H1 (cell line): Measurements from ENCODE around the gene IGSF9. TPM values are rescaled to one million over a fixed set of nuclear protein-coding genes. Genes with fewer than 3 reads are reported as not detected.

ENCODE experiments used
- RXRA ChIP-seq: IDR thresholded peaks from 2 replicates; pipeline ENCODE4 v1.6.1; 2011; ENCODE audit warnings: low read depth, mild to moderate bottlenecking, low read length, moderate library complexity; ENCODE audit not compliant: insufficient read depth
- SP2 ChIP-seq: IDR thresholded peaks from 2 replicates; pipeline ENCODE4 v1.6.1; 2012; ENCODE audit warnings: mild to moderate bottlenecking, low read length, inconsistent platforms
- YY1 ChIP-seq: IDR thresholded peaks from 2 replicates; pipeline ENCODE4 v1.6.1; 2011; ENCODE audit warnings: low read depth, mild to moderate bottlenecking, low read length
- microRNA-seq, 2 experiments: library from miRNA; unstranded; fragments of <30 nt; microRNA quantifications; one replicate each; pipeline versions ENCODE4 to v1.2.0, GENCODE V29; 2016 to 2020; ENCODE audit warnings: borderline microRNAs expressed in 2 of 2, borderline number of aligned reads in 2 of 2, borderline replicate concordance in 1 of 2
- polyA plus RNA-seq, 7 experiments: library from polyadenylated mRNA; depleted of rRNA in 3 of 7; stranded (reverse) in 5 of 7; unstranded in 2 of 7; fragments of >200 nt in 5 of 7; fragments of 200-250 nt in 2 of 7; gene quantifications; 1 replicate in 5 of 7; 2 replicates in 1 of 7; 4 replicates in 1 of 7; pipeline versions ENCODE4 v1.2.1 to v1.2.3, GENCODE V29; 2011 to 2013; ENCODE audit warnings: missing spikeins in 2 of 7, mixed read lengths in 2 of 7
- small RNA-seq: library from polyadenylated mRNA; stranded (forward); fragments of <200 nt; extraction: miRNeasy Mini kit (QIAGEN cat#:217004); gene quantifications from one replicate; pipeline ENCODE3, GENCODE V24; 2013; ENCODE audit not compliant: insufficient read depth
- total RNA-seq: library from RNA; stranded (reverse); fragmentation: NEBNext Ultra II Directional; extraction: Animal tissue kit (Norgen Biotek cat#: 25700); gene quantifications from 2 replicates; pipeline ENCODE4 v1.2.1, GENCODE V29; 2021

IGSF9 gene
- total and polyA plus RNA-seq, 2 of the 8 experiments (the other 6 are each of a cell fraction or from before 2014, with no cell fraction given) = 10.9 to 28.1 TPM

GRCh38 chr1:159877695-159878444 lies 67.5 kb downstream of the IGSF9 start (continued):
- no peak for TF ChIP-seq YY1
- TF ChIP-seq SP2 = no peak
- TF ChIP-seq RXRA = no peak

Small RNA genes within 50 kb of the gene (microRNA-seq; reads per million reads assigned to microRNA genes)
- 0 reads per million in 2 experiments for gene MIR4259

Small RNA genes within 50 kb of the gene (small RNA-seq; reads per million reads assigned to genes)
- gene MIR4259 = not detected

Other genes starting within 250 kb of the IGSF9 start
- not detected in 2 replicates for gene CRP, start 231.0 kb downstream of the IGSF9 start, total RNA-seq
- not detected in 2 replicates for gene CRP, start 231.0 kb downstream of the IGSF9 start, polyA plus RNA-seq (2011; rRNA removed)
- gene DUSP23, start 164.7 kb downstream of the IGSF9 start, total RNA-seq = 45.8 and 48.3 TPM in 2 replicates
- gene DUSP23, start 164.7 kb downstream of the IGSF9 start, polyA plus RNA-seq (2011; rRNA removed) = 80.1 and 122 TPM in 2 replicates
- gene FCRL6, start 143.3 kb downstream of the IGSF9 start, total RNA-seq = not detected in 2 replicates
- 0.08 TPM in 1 of 2 replicates, not detected in the other for gene FCRL6, start 143.3 kb downstream of the IGSF9 start, polyA plus RNA-seq (2011; rRNA removed)
- gene SLAMF8, start 118.7 kb downstream of the IGSF9 start, total RNA-seq = not detected in 2 replicates
- gene SLAMF8, start 118.7 kb downstream of the IGSF9 start, polyA plus RNA-seq (2011; rRNA removed) = not detected in 2 replicates
- not detected in 2 replicates for gene VSIG8, start 83.0 kb downstream of the IGSF9 start, total RNA-seq
- not detected in 2 replicates for gene VSIG8, start 83.0 kb downstream of the IGSF9 start, polyA plus RNA-seq (2011; rRNA removed)
- not detected in 2 replicates for gene CFAP45, start 45.4 kb downstream of the IGSF9 start, total RNA-seq
- gene CFAP45, start 45.4 kb downstream of the IGSF9 start, polyA plus RNA-seq (2011; rRNA removed) = 0.05 and 0.11 TPM in 2 replicates
- gene TAGLN2, start 20.1 kb downstream of the IGSF9 start, total RNA-seq = 86.0 and 93.0 TPM in 2 replicates
- gene TAGLN2, start 20.1 kb downstream of the IGSF9 start, polyA plus RNA-seq (2011; rRNA removed) = 114 and 142 TPM in 2 replicates
- not detected in 2 replicates for gene SLAMF9, start 8.6 kb upstream of the IGSF9 start, total RNA-seq
- gene SLAMF9, start 8.6 kb upstream of the IGSF9 start, polyA plus RNA-seq (2011; rRNA removed) = not detected in 2 replicates
- 5.1 and 5.4 TPM in 2 replicates for gene PIGM, start 86.4 kb upstream of the IGSF9 start, total RNA-seq
- 5.7 and 6.0 TPM in 2 replicates for gene PIGM, start 86.4 kb upstream of the IGSF9 start, polyA plus RNA-seq (2011; rRNA removed)
- 2.2 and 2.4 TPM in 2 replicates for gene KCNJ10, start 124.5 kb upstream of the IGSF9 start, total RNA-seq
- gene KCNJ10, start 124.5 kb upstream of the IGSF9 start, polyA plus RNA-seq (2011; rRNA removed) = 1.7 and 3.5 TPM in 2 replicates
- gene KCNJ9, start 135.9 kb upstream of the IGSF9 start, total RNA-seq = 0.08 and 0.13 TPM in 2 replicates
- gene KCNJ9, start 135.9 kb upstream of the IGSF9 start, polyA plus RNA-seq (2011; rRNA removed) = 0.02 and 0.11 TPM in 2 replicates
- 69.6 and 71.2 TPM in 2 replicates for gene IGSF8, start 153.0 kb upstream of the IGSF9 start, total RNA-seq
- 132 and 166 TPM in 2 replicates for gene IGSF8, start 153.0 kb upstream of the IGSF9 start, polyA plus RNA-seq (2011; rRNA removed)
- 34.8 and 39.7 TPM in 2 replicates for gene ATP1A2, start 170.1 kb upstream of the IGSF9 start, total RNA-seq
- 40.8 and 54.2 TPM in 2 replicates for gene ATP1A2, start 170.1 kb upstream of the IGSF9 start, polyA plus RNA-seq (2011; rRNA removed)
- gene ATP1A4, start 206.0 kb upstream of the IGSF9 start, total RNA-seq = 0.57 and 0.61 TPM in 2 replicates
- gene ATP1A4, start 206.0 kb upstream of the IGSF9 start, polyA plus RNA-seq (2011; rRNA removed) = 0.48 and 0.80 TPM in 2 replicates
- gene CASQ1, start 245.0 kb upstream of the IGSF9 start, total RNA-seq = 0.80 and 1.1 TPM in 2 replicates
- 1.3 and 1.4 TPM in 2 replicates for gene CASQ1, start 245.0 kb upstream of the IGSF9 start, polyA plus RNA-seq (2011; rRNA removed)